H9 (cell line): ENCODE measurements around the gene KDM4E. TPM values are rescaled to one million over a fixed set of nuclear protein-coding genes. Genes with fewer than 3 reads are reported as not detected.

Experiments used
- DNase-seq: peaks from one replicate; pipeline ENCODE4 v3.0.0-alpha.2; 2017
- H2AFZ ChIP-seq: one replicate; pipeline ENCODE4 v1.6.1; 2013; ENCODE audit warnings: mild to moderate bottlenecking, low read length, control low read depth, moderate library complexity
- H2AK5ac ChIP-seq: 2 replicates; pipeline ENCODE4 v1.6.1; 2013; ENCODE audit warnings: low read length, control low read depth, mixed read lengths; ENCODE audit not compliant: insufficient read length
- H2BK120ac ChIP-seq: one replicate; pipeline ENCODE4 v1.6.1; 2013; ENCODE audit warnings: low read depth, mild to moderate bottlenecking, low read length, control low read depth, inconsistent platforms; ENCODE audit not compliant: poor library complexity, severe bottlenecking
- H2BK12ac ChIP-seq: 2 replicates; pipeline ENCODE4 v1.6.1; 2013; ENCODE audit warnings: low read length, control low read depth, mixed read lengths, low read depth; ENCODE audit not compliant: insufficient read length
- H2BK15ac ChIP-seq: 2 replicates; pipeline ENCODE4 v1.6.1; 2013; ENCODE audit warnings: low read depth, low read length, control low read depth
- H2BK20ac ChIP-seq: one replicate; pipeline ENCODE4 v1.6.1; 2013; ENCODE audit warnings: low read depth, mild to moderate bottlenecking, low read length, control low read depth, inconsistent platforms; ENCODE audit not compliant: poor library complexity, severe bottlenecking
- H2BK5ac ChIP-seq: 2 replicates; pipeline ENCODE4 v1.6.1; 2013; ENCODE audit warnings: low read length, control low read depth, mixed read lengths; ENCODE audit not compliant: insufficient read length
- H3K14ac ChIP-seq: 2 replicates; pipeline ENCODE4 v1.6.1; 2013; ENCODE audit warnings: low read length, control low read depth; ENCODE audit not compliant: insufficient read depth
- H3K18ac ChIP-seq: 2 replicates; pipeline ENCODE4 v1.6.1; 2013; ENCODE audit warnings: low read depth, mild to moderate bottlenecking, mixed read lengths, low read length, control low read depth; ENCODE audit not compliant: insufficient read length
- H3K23ac ChIP-seq: 2 replicates; pipeline ENCODE4 v1.6.1; 2013; ENCODE audit warnings: low read length, control low read depth, mixed read lengths, low read depth; ENCODE audit not compliant: insufficient read length
- H3K23me2 ChIP-seq: 2 replicates; pipeline ENCODE4 v1.6.1; 2013; ENCODE audit warnings: low read depth, mild to moderate bottlenecking, mixed read lengths, low read length, control low read depth; ENCODE audit not compliant: insufficient read length, poor library complexity, severe bottlenecking
- H3K27ac ChIP-seq: 2 replicates; pipeline ENCODE4 v1.5.1; 2013; ENCODE audit warnings: low read length, control low read depth, mixed read lengths, low read depth; ENCODE audit not compliant: insufficient read length
- H3K27me3 ChIP-seq: 2 replicates; pipeline ENCODE4 v1.6.1; 2013; ENCODE audit warnings: low read length, control low read depth, inconsistent platforms; ENCODE audit not compliant: insufficient read depth
- H3K4ac ChIP-seq: 2 replicates; pipeline ENCODE4 v1.6.1; 2013; ENCODE audit warnings: low read depth, mild to moderate bottlenecking, control low read depth, inconsistent platforms, low read length, moderate library complexity
- H3K4me1 ChIP-seq: 2 replicates; pipeline ENCODE4 v1.6.1; 2013; ENCODE audit warnings: low read length, control low read depth, inconsistent platforms; ENCODE audit not compliant: insufficient read depth
- H3K4me2 ChIP-seq: 2 replicates; pipeline ENCODE4 v1.6.1; 2013; ENCODE audit warnings: low read length, control low read depth, mixed read lengths; ENCODE audit not compliant: insufficient read length, insufficient read depth
- H3K56ac ChIP-seq: 2 replicates; pipeline ENCODE4 v1.6.1; 2013; ENCODE audit warnings: low read depth, mild to moderate bottlenecking, mixed read lengths, low read length, control low read depth; ENCODE audit not compliant: insufficient read length
- H3K79me1 ChIP-seq: 2 replicates; pipeline ENCODE4 v1.6.1; 2013; ENCODE audit warnings: low read depth, mild to moderate bottlenecking, moderate library complexity, low read length, control low read depth, inconsistent platforms; ENCODE audit not compliant: insufficient read depth, poor library complexity, severe bottlenecking
- H3K79me2 ChIP-seq: 2 replicates; pipeline ENCODE4 v1.6.1; 2013; ENCODE audit warnings: low read length, control low read depth, inconsistent platforms; ENCODE audit not compliant: insufficient read depth
- H3K9ac ChIP-seq: 2 replicates; pipeline ENCODE4 v1.6.1; 2013; ENCODE audit warnings: low read length, control low read depth, mixed read lengths; ENCODE audit not compliant: insufficient read length; ENCODE audit errors: extremely low read depth
- H3K9me3 ChIP-seq: one replicate; pipeline ENCODE4 v1.6.1; 2013; ENCODE audit warnings: low read depth, low read length, inconsistent platforms; ENCODE audit not compliant: control insufficient read depth
- H3T11ph ChIP-seq: one replicate; pipeline ENCODE4 v1.6.1; 2013; ENCODE audit warnings: mild to moderate bottlenecking, low read length, control low read depth, inconsistent platforms
- H4K20me1 ChIP-seq: one replicate; pipeline ENCODE4 v1.6.1; 2013; ENCODE audit not compliant: control insufficient read depth, insufficient read length, insufficient read depth
- H4K5ac ChIP-seq: 2 replicates; pipeline ENCODE4 v1.6.1; 2013; ENCODE audit warnings: low read depth, mild to moderate bottlenecking, mixed read lengths, low read length, control low read depth; ENCODE audit not compliant: insufficient read length
- H4K8ac ChIP-seq: replicated peaks from 2 replicates; pipeline ENCODE4 v1.6.1; 2013; ENCODE audit warnings: low read length, control low read depth, mixed read lengths, low read depth; ENCODE audit not compliant: insufficient read length
- H4K91ac ChIP-seq: 2 replicates; pipeline ENCODE4 v1.6.1; 2013; ENCODE audit warnings: low read depth, mild to moderate bottlenecking, moderate library complexity, mixed read lengths, low read length, control low read depth; ENCODE audit not compliant: insufficient read length
- H3K27ac Mint-ChIP-seq, 3 experiments: 2 replicates in 2 of 3; 3 replicates in 1 of 3; pipeline ENCODE4 v1.8.0; 2020 to 2021; ENCODE audit warnings: mixed read lengths in 3 of 3, mild to moderate bottlenecking in 1 of 3, moderate library complexity in 1 of 3
- H3K27me3 Mint-ChIP-seq: 2 replicates; pipeline ENCODE4 v1.8.0; 2021; ENCODE audit warnings: low read depth, mild to moderate bottlenecking, moderate library complexity, mixed read lengths
- H3K36me3 Mint-ChIP-seq, 3 experiments: 2 replicates in 2 of 3; 3 replicates in 1 of 3; pipeline ENCODE4 v1.8.0; 2020 to 2021; ENCODE audit warnings: low read depth in 3 of 3, mixed read lengths in 3 of 3; ENCODE audit not compliant: insufficient read depth in 1 of 3
- H3K4me1 Mint-ChIP-seq, 2 experiments: 2 replicates each; pipeline ENCODE4 v1.8.0; 2020; ENCODE audit warnings: mixed read lengths in 2 of 2
- H3K4me3 Mint-ChIP-seq, 2 experiments: 2 replicates in 1 of 2; 3 replicates in 1 of 2; pipeline ENCODE4 v1.8.0; 2020 to 2021; ENCODE audit warnings: mild to moderate bottlenecking in 2 of 2, mixed read lengths in 2 of 2, moderate library complexity in 1 of 2
- H3K9me3 Mint-ChIP-seq, 2 experiments: 2 replicates in 1 of 2; 3 replicates in 1 of 2; pipeline ENCODE4 v1.8.0; 2020; ENCODE audit warnings: mild to moderate bottlenecking in 2 of 2, mixed read lengths in 2 of 2, moderate library complexity in 1 of 2
- WGBS: extraction: QIAGEN DNeasy Blood & Tissue Kit; methylation state at CpG from one replicate; pipeline ENCODE4 v1.1.7; 2013; ENCODE audit warnings: missing lambda C conversion rate, low lambda C conversion rate, mixed read lengths; ENCODE audit not compliant: insufficient read length; ENCODE audit errors: extremely low coverage; 5-methylcytosine and 5-hydroxymethylcytosine counted together
- total RNA-seq: library from RNA; stranded (reverse); gene quantifications from 2 replicates; pipeline ENCODE4 v1.2.1, GENCODE V29; 2021
- TF ChIP-seq, protein P1 (sequence below): fragments of 200-600 bp; sonication (generic); conservative IDR thresholded peaks from 3 replicates; pipeline ENCODE4 v1.8.0; 2021; ENCODE audit warnings: antibody characterized with exemption, mild to moderate bottlenecking

The KDM4E gene
- total RNA-seq, 1 experiment from 2014 or later: not detected

DNA sequence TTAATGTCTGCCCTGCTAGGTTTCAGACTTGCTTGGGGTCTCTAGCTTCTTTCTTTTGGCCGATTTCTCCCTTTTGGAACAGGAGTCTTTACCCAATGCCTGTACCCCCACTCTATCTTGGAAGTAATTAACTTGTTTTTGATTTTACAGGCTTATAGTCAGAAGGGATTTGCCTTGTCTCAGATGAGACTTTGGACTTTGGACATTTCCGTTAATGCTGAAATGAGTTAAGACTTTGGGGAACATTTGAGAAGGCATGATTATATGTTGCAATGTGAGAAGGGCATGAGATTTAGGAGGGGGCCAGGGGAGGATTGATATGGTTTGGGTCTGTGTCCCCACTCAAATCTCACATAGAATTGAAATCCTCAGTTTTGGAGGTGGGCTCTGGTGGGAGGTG, 29.3 kb downstream of the KDM4E start:
- WGBS: no CpG with 5 or more reads among the region's 2 CpGs
- no peaks in the 10 kb centered on the region for H3K9me3 Mint-ChIP-seq
- no peak overlapping the region for H2BK12ac ChIP-seq
- no peaks in the 10 kb centered on the region for H4K20me1 ChIP-seq
- no peaks in the 10 kb centered on the region for H3K36me3 Mint-ChIP-seq
- H3K56ac ChIP-seq: no peak overlapping the region
- no peak overlapping the region for H2BK20ac ChIP-seq
- no peaks in the 10 kb centered on the region for H3K4me1 ChIP-seq
- no peak overlapping the region for H2AFZ ChIP-seq
- H4K5ac ChIP-seq: no peak overlapping the region
- no peak for DNase-seq
- H3K79me2 ChIP-seq: no peaks in the 10 kb centered on the region
- no peak overlapping the region for H3K27ac Mint-ChIP-seq
- no peaks in the 10 kb centered on the region for H3K79me1 ChIP-seq
- H3K4me3 Mint-ChIP-seq: no peak overlapping the region
- no peaks in the 10 kb centered on the region for H3K9me3 ChIP-seq
- no peak overlapping the region for H4K8ac ChIP-seq
- H4K91ac ChIP-seq: no peak overlapping the region
- H3K18ac ChIP-seq: no peak overlapping the region
- H3K27ac ChIP-seq: no peak overlapping the region
- H3K27me3 ChIP-seq: no peaks in the 10 kb centered on the region
- H3K4me2 ChIP-seq: no peak overlapping the region
- no peak overlapping the region for H2BK15ac ChIP-seq
- H2BK5ac ChIP-seq: no peak overlapping the region
- no peak overlapping the region for H3K14ac ChIP-seq
- H3K9ac ChIP-seq: no peak overlapping the region
- TF ChIP-seq, protein P1, sequence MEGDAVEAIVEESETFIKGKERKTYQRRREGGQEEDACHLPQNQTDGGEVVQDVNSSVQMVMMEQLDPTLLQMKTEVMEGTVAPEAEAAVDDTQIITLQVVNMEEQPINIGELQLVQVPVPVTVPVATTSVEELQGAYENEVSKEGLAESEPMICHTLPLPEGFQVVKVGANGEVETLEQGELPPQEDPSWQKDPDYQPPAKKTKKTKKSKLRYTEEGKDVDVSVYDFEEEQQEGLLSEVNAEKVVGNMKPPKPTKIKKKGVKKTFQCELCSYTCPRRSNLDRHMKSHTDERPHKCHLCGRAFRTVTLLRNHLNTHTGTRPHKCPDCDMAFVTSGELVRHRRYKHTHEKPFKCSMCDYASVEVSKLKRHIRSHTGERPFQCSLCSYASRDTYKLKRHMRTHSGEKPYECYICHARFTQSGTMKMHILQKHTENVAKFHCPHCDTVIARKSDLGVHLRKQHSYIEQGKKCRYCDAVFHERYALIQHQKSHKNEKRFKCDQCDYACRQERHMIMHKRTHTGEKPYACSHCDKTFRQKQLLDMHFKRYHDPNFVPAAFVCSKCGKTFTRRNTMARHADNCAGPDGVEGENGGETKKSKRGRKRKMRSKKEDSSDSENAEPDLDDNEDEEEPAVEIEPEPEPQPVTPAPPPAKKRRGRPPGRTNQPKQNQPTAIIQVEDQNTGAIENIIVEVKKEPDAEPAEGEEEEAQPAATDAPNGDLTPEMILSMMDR: no peak
- no peak overlapping the region for H2AK5ac ChIP-seq
- H3K23ac ChIP-seq: no peak overlapping the region
- no peaks in the 10 kb centered on the region for H3K23me2 ChIP-seq
- H3K4me1 Mint-ChIP-seq: no peaks in the 10 kb centered on the region
- peaks cover 36% of the 10 kb centered on the region for H3K27me3 Mint-ChIP-seq
- no peak overlapping the region for H2BK120ac ChIP-seq
- no peak overlapping the region for H3T11ph ChIP-seq
- H3K4ac ChIP-seq: no peak overlapping the region
